ENCODE measurements around the gene STUB1.

DNA sequence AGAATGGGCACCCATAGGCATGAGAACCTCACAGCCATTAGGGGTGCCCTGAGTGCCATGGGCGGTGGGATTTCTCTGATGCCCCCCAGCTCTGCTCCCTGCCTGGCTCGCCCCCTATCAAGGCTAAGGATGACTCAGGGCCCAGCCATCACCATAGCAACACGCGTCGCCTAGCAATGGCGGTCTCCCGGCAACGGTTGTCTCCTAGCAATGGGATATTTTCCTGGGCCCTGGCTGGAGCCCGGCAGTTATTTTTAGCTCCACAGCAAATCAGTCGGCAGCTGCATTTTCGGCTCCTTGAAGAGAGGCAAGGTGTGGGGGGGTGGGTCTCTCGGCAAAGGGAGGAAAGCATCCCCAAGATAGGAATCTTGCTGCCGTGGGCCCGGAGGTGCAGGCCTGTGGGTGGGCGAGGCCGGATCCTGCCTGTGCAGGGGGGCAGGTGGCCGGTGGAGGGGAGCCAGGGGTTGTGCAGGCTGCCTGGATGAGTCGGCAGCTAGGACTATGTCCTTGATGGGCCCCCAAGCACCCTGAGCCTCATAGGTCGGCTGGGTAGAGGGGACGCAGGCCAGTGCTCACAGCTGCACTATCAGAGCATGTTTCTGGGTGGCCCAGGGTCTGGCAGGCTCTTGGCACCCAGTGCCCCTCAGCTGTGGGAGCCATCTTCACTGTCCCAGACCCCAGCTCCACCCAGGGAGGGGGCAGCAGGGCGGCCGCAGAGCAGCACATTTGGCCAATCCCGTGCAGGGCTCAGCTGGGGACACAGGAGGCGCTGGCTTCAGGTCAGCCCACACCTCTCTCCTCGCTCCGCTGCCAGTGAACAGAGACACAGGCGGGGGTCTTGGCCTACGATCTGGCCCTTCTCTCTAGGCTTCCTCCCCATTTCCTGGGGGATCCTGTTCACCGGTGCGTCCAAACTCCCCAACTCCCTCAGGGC lies 29.6 kb downstream of the STUB1 start:
- TF ChIP-seq, protein P1, sequence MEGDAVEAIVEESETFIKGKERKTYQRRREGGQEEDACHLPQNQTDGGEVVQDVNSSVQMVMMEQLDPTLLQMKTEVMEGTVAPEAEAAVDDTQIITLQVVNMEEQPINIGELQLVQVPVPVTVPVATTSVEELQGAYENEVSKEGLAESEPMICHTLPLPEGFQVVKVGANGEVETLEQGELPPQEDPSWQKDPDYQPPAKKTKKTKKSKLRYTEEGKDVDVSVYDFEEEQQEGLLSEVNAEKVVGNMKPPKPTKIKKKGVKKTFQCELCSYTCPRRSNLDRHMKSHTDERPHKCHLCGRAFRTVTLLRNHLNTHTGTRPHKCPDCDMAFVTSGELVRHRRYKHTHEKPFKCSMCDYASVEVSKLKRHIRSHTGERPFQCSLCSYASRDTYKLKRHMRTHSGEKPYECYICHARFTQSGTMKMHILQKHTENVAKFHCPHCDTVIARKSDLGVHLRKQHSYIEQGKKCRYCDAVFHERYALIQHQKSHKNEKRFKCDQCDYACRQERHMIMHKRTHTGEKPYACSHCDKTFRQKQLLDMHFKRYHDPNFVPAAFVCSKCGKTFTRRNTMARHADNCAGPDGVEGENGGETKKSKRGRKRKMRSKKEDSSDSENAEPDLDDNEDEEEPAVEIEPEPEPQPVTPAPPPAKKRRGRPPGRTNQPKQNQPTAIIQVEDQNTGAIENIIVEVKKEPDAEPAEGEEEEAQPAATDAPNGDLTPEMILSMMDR (IDR thresholded peaks at IDR 0.05; ENCODE audit: low read length): no peak
- no peak for TF ChIP-seq EZH2 (IDR thresholded peaks at IDR 0.05; ENCODE audit: borderline replicate concordance, low read length)

All from OCI-LY1 (cell line).